HEK293 (cell line): ENCODE results near the gene CCL7.

Source experiments
- CTCF ChIA-PET: fragments of 350-600 bp; formaldehyde crosslinking; extraction: SDS; loops from one replicate; lab custom pipeline; 2021; ENCODE audit warnings: antibody characterized with exemption; lab: Yijun Ruan, JAX
- POLR2A ChIA-PET: fragments of 300-600 bp; formaldehyde crosslinking; extraction: SDS; loops from one replicate; lab custom pipeline; 2020; ENCODE audit warnings: antibody characterized with exemption, inconsistent platforms; lab: Yijun Ruan, JAX
- H3K27ac ChIP-seq: fragments of 200-500 bp; sonication (Bioruptor generic); 2 replicates; pipeline ENCODE4 v1.5.1; 2014; ENCODE audit warnings: low read depth, low read length, control low read depth, inconsistent platforms; ENCODE audit errors: extremely low read depth
- H3K36me3 ChIP-seq, 2 experiments: fragments of 200-500 bp in 1 of 2; sonication (Bioruptor generic) in 1 of 2; 1 replicate in 1 of 2; 2 replicates in 1 of 2; pipeline ENCODE4 v1.5.1; 2014 to 2017; ENCODE audit warnings: inconsistent platforms in 2 of 2, low read length in 2 of 2; ENCODE audit not compliant: control insufficient read depth in 2 of 2, insufficient read depth in 1 of 2
- H3K4me1 ChIP-seq: fragments of 200-500 bp; sonication (Bioruptor generic); 2 replicates; pipeline ENCODE4 v1.5.1; 2014; ENCODE audit warnings: mild to moderate bottlenecking, low read length, inconsistent platforms; ENCODE audit not compliant: control insufficient read depth, insufficient read depth
- H3K4me3 ChIP-seq: 2 replicates; pipeline ENCODE4 v1.5.1; 2011; ENCODE audit warnings: low read depth, mild to moderate bottlenecking, control low read depth, low read length, moderate library complexity
- H3K9me3 ChIP-seq: fragments of 200-500 bp; sonication (Bioruptor generic); 2 replicates; pipeline ENCODE4 v1.5.1; 2014; ENCODE audit warnings: low read depth, low read length, inconsistent platforms; ENCODE audit not compliant: control insufficient read depth, insufficient read depth
- GLIS1 ChIP-seq: fragments of 450-650 bp; formaldehyde crosslinking; IDR thresholded peaks from 2 replicates; pipeline ENCODE4 v1.5.1; 2016; ENCODE audit warnings: missing biosample characterization, missing genetic modification characterization
- HOXC10 ChIP-seq: sonication (generic); formaldehyde crosslinking; IDR thresholded peaks from 2 replicates; pipeline ENCODE4 v1.8.1; 2023; ENCODE audit warnings: mild to moderate bottlenecking, missing genetic modification reagents
- KLF17 ChIP-seq: fragments of 450-650 bp; formaldehyde crosslinking; IDR thresholded peaks from 2 replicates; pipeline ENCODE4 v1.5.1; 2016; ENCODE audit warnings: missing biosample characterization, missing genetic modification characterization
- PRDM10 ChIP-seq: fragments of 450-650 bp; formaldehyde crosslinking; IDR thresholded peaks from 2 replicates; pipeline ENCODE4 v1.5.1; 2016; ENCODE audit warnings: missing biosample characterization, missing genetic modification characterization
- RBAK ChIP-seq: fragments of 450-650 bp; formaldehyde crosslinking; IDR thresholded peaks from 2 replicates; pipeline ENCODE4 v1.5.1; 2016; ENCODE audit warnings: missing biosample characterization, missing genetic modification characterization
- ZBTB8A ChIP-seq: fragments of 450-650 bp; formaldehyde crosslinking; IDR thresholded peaks from 2 replicates; pipeline ENCODE4 v1.5.1; 2016; ENCODE audit warnings: missing biosample characterization, missing genetic modification characterization
- ZFP69B ChIP-seq: fragments of 450-650 bp; formaldehyde crosslinking; IDR thresholded peaks from 2 replicates; pipeline ENCODE4 v1.5.1; 2016; ENCODE audit warnings: missing biosample characterization, missing genetic modification characterization
- ZNF10 ChIP-seq: fragments of 450-650 bp; formaldehyde crosslinking; IDR thresholded peaks from 2 replicates; pipeline ENCODE4 v1.5.1; 2017; ENCODE audit warnings: missing biosample characterization, missing genetic modification characterization
- ZNF202 ChIP-seq: fragments of 450-650 bp; formaldehyde crosslinking; IDR thresholded peaks from 2 replicates; pipeline ENCODE4 v1.5.1; 2016; ENCODE audit warnings: missing biosample characterization, missing genetic modification characterization, borderline replicate concordance
- ZNF248 ChIP-seq: fragments of 450-650 bp; formaldehyde crosslinking; IDR thresholded peaks from 2 replicates; pipeline ENCODE4 v1.5.1; 2017; ENCODE audit warnings: missing biosample characterization, missing genetic modification characterization
- ZNF548 ChIP-seq: fragments of 450-650 bp; formaldehyde crosslinking; IDR thresholded peaks from 2 replicates; pipeline ENCODE4 v1.5.1; 2016; ENCODE audit warnings: missing biosample characterization, missing genetic modification characterization
- ZNF629 ChIP-seq: fragments of 450-650 bp; formaldehyde crosslinking; IDR thresholded peaks from 2 replicates; pipeline ENCODE4 v1.5.1; 2017; ENCODE audit warnings: missing biosample characterization, missing genetic modification characterization
- ZNF658 ChIP-seq: fragments of 450-650 bp; formaldehyde crosslinking; IDR thresholded peaks from 2 replicates; pipeline ENCODE4; 2016; ENCODE audit warnings: missing biosample characterization, missing genetic modification characterization
- ZNF670 ChIP-seq: fragments of 450-650 bp; formaldehyde crosslinking; IDR thresholded peaks from 2 replicates; pipeline ENCODE4 v1.5.1; 2016; ENCODE audit warnings: missing biosample characterization, missing genetic modification characterization, low read depth
- ZNF677 ChIP-seq: fragments of 450-650 bp; IDR thresholded peaks from 2 replicates; pipeline ENCODE4 v1.5.0; 2018; ENCODE audit warnings: missing biosample characterization, mild to moderate bottlenecking, missing genetic modification characterization, moderate library complexity
- ZNF843 ChIP-seq: fragments of 450-650 bp; formaldehyde crosslinking; IDR thresholded peaks from 2 replicates; pipeline ENCODE4 v1.5.1; 2016; ENCODE audit warnings: missing biosample characterization, missing genetic modification characterization
- ZSCAN23 ChIP-seq: fragments of 450-650 bp; formaldehyde crosslinking; IDR thresholded peaks from 2 replicates; pipeline ENCODE4 v1.5.1; 2016; ENCODE audit warnings: missing biosample characterization, missing genetic modification characterization

CCL7 gene

GRCh38 chr17:34249478-34249877, 20.5 kb upstream of the CCL7 start (continued):
- no peak for TF ChIP-seq RBAK (tag by site-specific recombination)
- no peak for TF ChIP-seq ZNF10 (tag by site-specific recombination)
- TF ChIP-seq HOXC10 (CRISPR knock-in tag), result no peak
- TF ChIP-seq ZNF629 (tag by site-specific recombination), result no peak
- no peak for TF ChIP-seq ZNF677 (tag by site-specific recombination)
- TF ChIP-seq ZNF670 (tag by site-specific recombination), result no peak

- TF ChIP-seq ZFP69B (no peak), ZNF658 (tag by site-specific recombination) (no peak), ZBTB8A (tag by site-specific recombination) (no peak), ZNF248 (no peak), KLF17 (tag by site-specific recombination) (no peak)
- TF ChIP-seq, all 188 proteins: peak for 0
- H3K36me3 ChIP-seq, result no peaks in the 10 kb centered on the region
- no peak overlapping the region for H3K27ac ChIP-seq
- H3K4me3 ChIP-seq, result no peak overlapping the region
- peaks cover 12% of the 10 kb centered on the region for H3K4me1 ChIP-seq
- CTCF ChIA-PET, result interaction anchor here (0.5 to 6.0 kb wide), 3 partner anchors 28 to 110 kb away, joined by 4 to 27 read pairs (median 5); no protein-coding TSS in a partner anchor
- no peaks in the 10 kb centered on the region for H3K9me3 ChIP-seq
- POLR2A ChIA-PET, result no interaction called here
Measured at GRCh38 chr17:34251186-34251585, 18.8 kb upstream of the CCL7 start.

- TF ChIP-seq ZNF548 (tag by site-specific recombination) (no peak), ZSCAN23 (tag by site-specific recombination) (no peak)
- Histone ChIP-seq H3K4me1 (peaks cover 12% of the 10 kb centered on the region), H3K9me3 (no peaks in the 10 kb centered on the region), H3K36me3 (no peaks in the 10 kb centered on the region), H3K4me3 (no peak overlapping the region), H3K27ac (no peak overlapping the region)
- ChIA-PET CTCF (interaction anchor here (1.7 to 6.0 kb wide), 3 partner anchors 51 to 109 kb away, joined by 8 to 27 read pairs (median 11); partner anchors contain the start of gene CCL8), POLR2A (no interaction called here)
Measured at GRCh38 chr17:34252095-34252443, 18.0 kb upstream of the CCL7 start.

GRCh38 chr17:34252444-34253138, 17.4 kb upstream of the CCL7 start:
- Histone ChIP-seq H3K4me3 (no peak overlapping the region), H3K4me1 (peaks cover 12% of the 10 kb centered on the region), H3K36me3 (no peaks in the 10 kb centered on the region), H3K27ac (no peak overlapping the region), H3K9me3 (no peaks in the 10 kb centered on the region)
- no peak for TF ChIP-seq ZNF202 (tag by site-specific recombination)
- TF ChIP-seq ZNF843 (tag by site-specific recombination), result no peak
- TF ChIP-seq PRDM10 (tag by site-specific recombination), result peak; percentile 74
- TF ChIP-seq GLIS1 (tag by site-specific recombination), result peak; percentile 77
- ChIA-PET POLR2A (no interaction called here), CTCF (interaction anchor here (1.7 to 6.0 kb wide), 3 partner anchors 52 to 108 kb away, joined by 8 to 27 read pairs (median 11); partner anchors contain the start of gene CCL8)
